ENCODE measurements around the gene PAK1. TPM values are rescaled to one million over a fixed set of nuclear protein-coding genes. Genes with fewer than 3 reads are reported as not detected.

PAK1 gene
- polyA plus RNA-seq, 1 donor (not counting 4 experiments of a cell fraction or from before 2014, with no cell fraction given) = 78.2 TPM

DNA sequence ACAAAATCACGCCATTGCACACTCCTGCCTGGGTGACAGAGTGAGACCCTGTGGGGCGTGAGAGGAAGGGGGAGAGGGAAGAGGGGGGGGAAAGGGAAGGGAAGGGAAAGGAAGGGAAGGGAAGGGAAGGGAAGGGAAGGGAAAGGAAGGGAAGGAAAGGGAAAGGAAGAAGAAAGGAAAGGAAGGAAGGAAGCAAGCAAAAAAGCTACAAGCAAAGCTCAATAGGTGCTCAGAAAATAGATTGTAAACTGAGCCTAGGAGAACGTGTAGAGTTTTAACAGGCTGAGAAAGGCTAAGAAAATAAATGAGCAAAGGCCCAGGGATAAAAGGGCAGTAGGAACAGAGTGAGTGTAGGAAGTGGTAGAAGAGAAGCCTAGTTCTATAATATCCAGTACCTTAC lies 141.6 kb downstream of the PAK1 start:
- Histone ChIP-seq H3K36me3 (ENCODE audit: control insufficient read depth in 2 of 2, extremely low read depth in 1 of 2, insufficient read depth in 2 of 2, low read length in 2 of 2) (peaks cover 8 to 10% of the 10 kb centered on the region in 2 experiments), H3K4me1 (ENCODE audit: control insufficient read depth, extremely low read depth, insufficient read depth, low read length) (no peaks in the 10 kb centered on the region), H3K4me2 (ENCODE audit: control insufficient read depth, extremely low read depth, insufficient read depth, low read depth, low read length) (no peak overlapping the region), H2AFZ (ENCODE audit: control insufficient read depth, low read length) (no peak overlapping the region), H3K27ac (ENCODE audit: control insufficient read depth, insufficient read depth, low read length) (no peak overlapping the region), H3K4me3 (ENCODE audit: control insufficient read depth in 2 of 3, extremely low read depth in 1 of 3, insufficient read depth in 2 of 3, low read depth in 1 of 3, low read length in 3 of 3) (no peak overlapping the region), H4K20me1 (ENCODE audit: control insufficient read depth, extremely low read depth, insufficient read depth, low read length) (no peaks in the 10 kb centered on the region), H3K9me1 (ENCODE audit: control insufficient read depth, extremely low read depth, insufficient read depth, low read length) (no peaks in the 10 kb centered on the region), H3K27me3 (ENCODE audit: control insufficient read depth, extremely low read depth, insufficient read depth, low read length) (no peaks in the 10 kb centered on the region), H3K9me3 (ENCODE audit: control insufficient read depth, low read depth, low read length) (no peaks in the 10 kb centered on the region), H3K79me2 (ENCODE audit: control insufficient read depth, insufficient read depth, low read length) (no peaks in the 10 kb centered on the region), H3K9ac (ENCODE audit: control insufficient read depth, extremely low read depth, insufficient read depth, low read length) (no peak overlapping the region)
- dilution Hi-C loops (cut with MboI; ENCODE audit: extremely low pct_ligation_motif_present, low sequenced_read_pairs) = no loop called here
- FAIRE-seq = no peak
- no peak for TF ChIP-seq CTCF (optimal IDR thresholded peaks at IDR 0.05 in 1 of 3, IDR thresholded peaks at IDR 0.05 in 1 of 3, conservative IDR thresholded peaks at IDR 0.05 in 1 of 3; ENCODE audit: extremely low read depth in 1 of 3, insufficient read depth in 2 of 3, low read length in 3 of 3)
- no peak for TF ChIP-seq EZH2 (IDR thresholded peaks at IDR 0.05; ENCODE audit: low read length)
- DNase-seq (ENCODE audit: low read depth, low spot score) = no peak

DNA sequence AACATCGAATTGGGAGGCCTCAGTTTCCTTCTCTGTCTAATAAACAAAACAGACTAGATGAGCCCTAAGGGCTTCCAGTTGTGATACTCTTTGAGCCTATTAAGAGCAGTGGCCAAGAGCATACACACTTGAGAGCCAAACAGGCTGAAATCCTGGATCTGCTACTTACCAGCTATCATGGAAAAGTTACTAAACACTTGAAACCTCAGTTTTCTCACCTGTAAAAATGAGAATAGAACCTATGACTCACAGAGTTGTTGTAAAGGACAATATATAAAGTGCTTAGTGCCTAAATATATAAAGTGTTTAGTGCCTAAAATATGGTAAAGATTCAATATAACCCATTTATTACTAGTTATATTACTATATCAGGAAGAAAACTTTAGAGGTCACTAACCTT lies 148.7 kb downstream of the PAK1 start:
- Histone ChIP-seq H3K27ac (ENCODE audit: control insufficient read depth, insufficient read depth, low read length) (no peak overlapping the region), H3K79me2 (ENCODE audit: control insufficient read depth, insufficient read depth, low read length) (no peaks in the 10 kb centered on the region), H2AFZ (ENCODE audit: control insufficient read depth, low read length) (no peak overlapping the region), H3K36me3 (ENCODE audit: control insufficient read depth in 2 of 2, extremely low read depth in 1 of 2, insufficient read depth in 2 of 2, low read length in 2 of 2) (peaks cover 4 to 7% of the 10 kb centered on the region in 2 experiments), H3K4me3 (ENCODE audit: control insufficient read depth in 2 of 3, extremely low read depth in 1 of 3, insufficient read depth in 2 of 3, low read depth in 1 of 3, low read length in 3 of 3) (no peak overlapping the region), H3K27me3 (ENCODE audit: control insufficient read depth, extremely low read depth, insufficient read depth, low read length) (no peaks in the 10 kb centered on the region), H3K9me3 (ENCODE audit: control insufficient read depth, low read depth, low read length) (no peaks in the 10 kb centered on the region), H3K9me1 (ENCODE audit: control insufficient read depth, extremely low read depth, insufficient read depth, low read length) (no peaks in the 10 kb centered on the region), H4K20me1 (ENCODE audit: control insufficient read depth, extremely low read depth, insufficient read depth, low read length) (no peaks in the 10 kb centered on the region), H3K4me1 (ENCODE audit: control insufficient read depth, extremely low read depth, insufficient read depth, low read length) (no peaks in the 10 kb centered on the region), H3K4me2 (ENCODE audit: control insufficient read depth, extremely low read depth, insufficient read depth, low read depth, low read length) (no peak overlapping the region), H3K9ac (ENCODE audit: control insufficient read depth, extremely low read depth, insufficient read depth, low read length) (no peak overlapping the region)
- FAIRE-seq = no peak
- TF ChIP-seq CTCF (optimal IDR thresholded peaks at IDR 0.05 in 1 of 3, IDR thresholded peaks at IDR 0.05 in 1 of 3, conservative IDR thresholded peaks at IDR 0.05 in 1 of 3; ENCODE audit: extremely low read depth in 1 of 3, insufficient read depth in 2 of 3, low read length in 3 of 3) (no peak), EZH2 (IDR thresholded peaks at IDR 0.05; ENCODE audit: low read length) (no peak)
- DNase-seq (ENCODE audit: low read depth, low spot score) = no peak
- dilution Hi-C loops (cut with MboI; ENCODE audit: extremely low pct_ligation_motif_present, low sequenced_read_pairs) = no loop called here
